Heart left ventricle (tissue), 13 donors: Measurements from ENCODE around the gene ACSS1.

Experiments
- CTCF ChIP-seq, 12 donors: fragments of 200-600 bp; sonication (generic) in 4 of 12; IDR thresholded peaks; one replicate each; pipeline versions ENCODE4 v1.5.0 to v1.8.0; 2018 to 2022; ENCODE audit warnings: antibody characterized with exemption in 12 of 12, mild to moderate bottlenecking in 5 of 12
- POLR2A ChIP-seq, 2 donors: fragments of 450-650 bp; IDR thresholded peaks; one replicate each; pipeline ENCODE4 v1.6.1; 2017; ENCODE audit warnings: antibody characterized with exemption in 2 of 2, mild to moderate bottlenecking in 2 of 2, moderate library complexity in 2 of 2
- donor health status: ischemic (EF 13 %, LVEDD 7.1; RV severe dilation, severe dysfunction).
- donor health status: DM: no; HTN: yes; CAD: no.
- donor health status: DM: no; HTN: no; CAD: no.
- donor health status: ischemic (EF 25% LVEDD 6.9; RV normal size, moderate dysfunction).
- donor health status: ischemic (EF 25% LVEDD 5.7; RV mildly dilated, moderate dysfunction).
- donor health status: ischemic (EF 35%, LVEDD 5.7; RV mildly dilated, moderate dysfunction).
- donor health status: nonischemic (EF 11% LVEDD 7.7; RV severe dilation, severe dysfunction).
- donor health status: DM: yes; HTN: yes; CAD: no.
- donor health status: PGD.
- donor health status: ischemic (EF 29% LVEDD 5.4; RV normal size, mild dysfunction).
- donor health status: nonischemic (EF 23%, LVEDD 6.1; RV moderate dilation, normal function).

DNA sequence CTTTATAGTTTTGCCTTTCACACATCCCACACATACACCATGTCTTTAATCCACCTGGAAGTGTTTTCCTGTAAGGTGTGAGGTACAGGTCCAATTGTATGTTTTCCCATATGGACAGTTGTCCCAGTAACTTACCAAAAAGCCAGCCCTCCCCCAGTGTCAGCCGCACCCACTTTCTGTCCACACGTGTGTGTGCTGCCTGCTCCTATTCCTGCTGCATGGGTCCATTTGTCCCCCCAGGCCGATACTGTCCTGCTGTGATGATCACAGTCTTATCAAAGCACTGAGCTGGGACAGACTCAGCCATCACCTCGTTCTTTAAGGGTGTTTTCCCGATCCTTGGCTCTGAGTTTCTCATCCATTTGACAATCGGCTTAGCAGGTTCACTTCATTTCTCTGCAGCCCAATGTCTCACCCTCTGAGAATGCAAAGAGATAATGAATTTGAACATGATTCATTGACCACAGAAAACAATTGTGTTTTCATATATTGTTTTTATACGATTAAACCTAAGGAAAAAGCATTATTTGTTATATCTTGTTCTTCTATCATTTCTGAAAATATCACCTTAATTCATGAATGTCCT is 14.4 kb upstream of the ACSS1 start:
- TF ChIP-seq CTCF (IDR thresholded peaks at IDR 0.05) (no peak), POLR2A (IDR thresholded peaks at IDR 0.05) (no peak)
